Measurements from ENCODE around the gene BORA.
"Not testable (repeated sequence)": the region's sequence is repeated elsewhere in the genome, so short reads cannot be mapped to it uniquely, and the experiment has no call there.

The BORA gene

DNA sequence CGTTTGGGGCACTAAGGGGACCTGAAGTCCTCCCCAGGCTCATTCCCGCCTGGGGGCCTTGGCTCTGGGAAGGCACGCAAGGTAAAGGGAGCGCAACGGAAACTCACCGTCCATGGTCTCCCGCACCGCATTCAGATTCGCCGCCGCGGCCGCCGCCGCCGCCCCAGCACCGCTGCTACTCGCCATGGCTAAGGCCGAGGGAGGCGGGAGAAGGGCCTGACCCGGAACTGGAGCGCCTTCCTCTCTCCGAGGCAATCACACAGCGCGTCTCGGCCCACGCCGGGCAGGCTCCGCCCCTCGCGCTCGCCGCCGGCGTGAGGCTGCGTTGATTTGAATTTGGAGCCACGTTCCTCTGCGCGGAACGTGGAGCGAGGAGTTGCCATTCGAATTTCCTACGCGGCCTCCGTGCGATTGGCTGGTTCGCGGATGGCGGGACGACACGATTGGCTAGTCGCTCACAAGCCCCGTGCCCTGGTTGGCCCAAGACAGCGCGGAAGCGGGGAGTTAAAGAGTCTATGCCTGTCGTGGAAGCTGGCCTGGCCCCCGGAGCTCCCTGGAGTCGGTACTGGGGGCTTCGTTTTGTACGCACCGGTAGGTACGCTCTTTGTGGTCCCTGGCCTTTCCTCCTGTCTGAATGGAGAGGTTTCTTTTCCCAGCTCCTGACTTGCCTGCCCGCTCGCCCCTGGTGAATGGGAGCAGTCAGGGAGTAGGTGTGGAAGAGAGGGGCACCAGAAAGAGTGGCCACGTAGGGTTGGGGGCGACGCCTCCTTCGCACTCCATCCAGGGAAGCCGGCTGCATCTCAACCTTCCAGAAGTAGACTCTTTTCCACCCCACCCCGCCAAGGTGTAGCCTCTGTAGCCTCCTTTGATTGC lies at the start of gene BORA, which contains the start of gene MZT1:
TSS of gene BORA (plus strand) at position 507 of the 873 bp plus-strand sequence. CDS start 1,018 bp downstream, outside the sequence.
TSS of gene MZT1 (minus strand) at position 213 of the 873 bp plus-strand sequence. CDS start at position 186, 27 bp downstream.
- peak; percentile 79 for DNase-seq

DNA sequence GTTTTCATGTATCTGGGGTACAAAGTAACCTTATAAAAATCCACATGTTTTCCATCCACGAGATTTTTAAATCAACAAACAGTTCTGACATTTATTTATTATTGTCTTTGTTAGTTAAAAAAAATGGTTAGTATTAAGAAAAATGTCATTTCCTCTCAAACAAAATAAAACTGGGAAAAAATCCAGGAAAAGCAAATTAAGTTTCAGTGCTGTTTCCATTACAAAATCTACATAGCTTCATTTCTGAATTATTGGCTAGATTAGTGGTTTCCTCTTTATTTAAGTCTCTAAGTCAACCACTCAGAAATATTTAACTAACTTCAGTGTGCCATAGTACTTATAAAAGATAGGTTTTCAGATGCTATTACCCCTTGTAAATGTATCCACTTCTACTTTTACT lies 49.4 kb upstream of the BORA start:
- no peak for DNase-seq

DNA sequence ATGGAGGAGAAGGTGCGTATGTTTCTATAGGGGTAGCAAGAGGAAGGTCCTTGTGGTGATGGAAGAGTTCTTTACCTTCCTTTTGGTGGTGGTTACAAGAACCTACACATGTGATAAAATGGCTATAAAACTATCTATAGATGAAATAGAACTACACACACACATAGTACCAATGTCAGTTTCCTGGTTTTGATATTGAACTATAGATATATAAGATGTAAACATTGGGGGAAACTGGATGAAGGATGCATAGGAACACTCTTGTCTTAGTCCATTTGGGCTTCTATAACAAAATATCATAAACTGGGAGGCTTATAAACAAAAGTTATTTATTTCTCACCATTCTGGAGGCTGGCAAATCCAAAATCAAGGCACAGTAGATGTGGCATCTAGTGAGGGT lies 47.4 kb upstream of the BORA start:
- no peak for DNase-seq

DNA sequence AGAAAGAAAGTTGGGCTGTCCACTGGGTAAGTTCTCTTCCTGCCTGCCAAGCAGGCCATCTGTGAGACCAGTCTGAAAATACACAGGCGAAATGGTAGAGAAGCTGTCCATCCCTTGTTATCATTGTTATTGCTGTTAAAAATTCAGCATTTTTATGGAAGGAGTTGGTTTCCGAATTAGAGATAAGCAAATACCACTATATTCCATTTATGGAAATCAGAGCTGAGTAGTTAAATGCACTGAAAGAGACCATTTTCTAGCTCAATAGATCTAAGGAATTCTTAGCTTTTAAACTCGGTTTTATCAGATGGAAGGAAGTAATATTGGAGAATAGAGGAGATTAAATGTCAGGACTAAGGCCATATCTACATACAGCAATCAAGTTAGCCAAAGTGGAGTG lies 41.0 kb upstream of the BORA start:
- DNase-seq: no peak

DNA sequence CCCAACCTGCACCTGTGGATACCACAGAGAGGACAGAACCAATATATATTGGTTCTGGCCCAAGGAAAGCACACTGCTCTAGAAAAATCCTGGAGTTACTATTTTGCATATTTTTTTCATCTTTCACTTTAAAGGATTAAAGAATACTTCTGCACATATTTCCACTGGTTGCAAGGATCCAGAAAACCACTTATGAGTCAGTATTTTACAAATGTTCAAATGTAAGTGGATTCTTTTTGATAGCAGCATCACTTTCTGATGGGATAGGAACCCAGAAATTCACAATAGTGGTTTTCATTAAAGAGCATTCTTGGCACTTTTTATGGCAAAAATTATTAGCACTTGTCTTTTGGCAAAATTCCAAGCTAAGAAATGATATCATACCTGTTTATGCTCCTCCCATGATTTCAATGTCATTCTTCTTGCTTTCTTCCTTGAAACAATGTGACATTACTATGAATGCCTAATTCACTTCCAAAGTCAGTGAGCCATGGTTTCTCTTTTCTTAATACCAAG lies 38.5 kb upstream of the BORA start:
- no peak for DNase-seq

DNA sequence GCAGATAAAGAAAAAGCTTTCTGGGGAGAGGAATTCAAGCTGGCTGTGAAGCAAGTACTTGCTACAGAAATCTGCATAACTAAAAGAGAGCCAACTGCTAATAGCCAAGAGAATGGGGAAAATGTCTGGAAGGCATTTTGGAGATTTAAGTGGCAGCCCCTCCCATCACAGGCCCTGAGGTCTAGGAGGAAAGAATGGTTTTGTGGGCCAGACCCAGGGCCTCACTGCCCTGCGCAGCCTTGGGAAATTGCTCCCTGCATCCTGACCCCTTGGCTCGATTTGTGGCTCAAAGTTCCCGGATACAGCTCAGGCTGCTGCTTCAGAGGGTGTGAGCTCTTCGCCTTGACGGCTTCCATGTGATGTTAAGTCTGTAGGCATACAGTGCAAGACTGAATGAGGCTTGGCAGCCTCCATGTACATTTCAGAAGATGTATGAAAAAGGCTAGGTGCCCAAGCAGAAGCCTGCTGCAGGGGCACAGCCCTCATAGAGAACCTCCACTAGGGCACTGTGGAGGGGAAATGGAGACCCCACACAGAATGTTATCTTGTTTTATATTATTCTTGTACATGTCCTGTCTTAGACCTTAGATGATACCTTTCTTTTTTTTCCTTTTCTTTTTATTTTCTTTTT lies 34.7 kb upstream of the BORA start:
- DNase-seq: no peak

DNA sequence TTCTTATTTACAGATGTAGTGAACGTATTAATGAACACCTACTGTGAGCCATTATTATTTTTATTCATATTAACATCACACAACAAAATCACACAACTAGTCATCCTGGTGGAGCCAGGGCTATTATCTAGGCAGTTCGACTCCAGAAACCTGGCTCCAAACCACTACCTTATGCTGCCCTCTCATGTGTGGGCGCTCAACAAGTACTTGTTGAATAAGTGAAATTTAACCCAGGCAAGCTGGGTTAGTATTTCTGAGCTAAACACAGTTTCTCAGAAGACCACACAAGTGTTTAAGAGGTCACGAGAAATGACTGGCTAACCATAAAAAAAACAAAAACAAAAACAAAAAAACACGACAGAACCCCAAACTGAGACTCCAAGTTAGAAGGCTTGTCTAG lies 33.9 kb upstream of the BORA start:
- DNase-seq: no peak

DNA sequence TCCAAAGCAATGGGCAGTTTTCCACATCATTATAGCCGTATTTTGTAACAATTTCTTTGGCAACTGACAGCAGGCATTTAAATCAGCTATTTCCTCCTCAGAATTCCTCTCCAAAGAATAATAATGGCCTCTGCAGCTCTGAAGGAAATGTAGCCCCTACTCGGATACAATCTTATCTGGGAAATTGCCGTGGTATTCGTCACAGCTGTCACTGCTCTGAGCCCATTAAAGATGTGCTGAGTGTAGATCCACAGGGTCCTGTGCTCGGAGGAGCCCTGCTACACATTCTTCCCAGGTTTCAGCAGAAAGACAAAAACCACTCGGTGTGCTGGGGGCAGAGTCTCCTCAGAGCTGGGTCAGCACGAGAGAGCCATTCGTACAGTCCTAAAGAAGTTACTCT lies 33.4 kb upstream of the BORA start:
- DNase-seq: no peak

DNA sequence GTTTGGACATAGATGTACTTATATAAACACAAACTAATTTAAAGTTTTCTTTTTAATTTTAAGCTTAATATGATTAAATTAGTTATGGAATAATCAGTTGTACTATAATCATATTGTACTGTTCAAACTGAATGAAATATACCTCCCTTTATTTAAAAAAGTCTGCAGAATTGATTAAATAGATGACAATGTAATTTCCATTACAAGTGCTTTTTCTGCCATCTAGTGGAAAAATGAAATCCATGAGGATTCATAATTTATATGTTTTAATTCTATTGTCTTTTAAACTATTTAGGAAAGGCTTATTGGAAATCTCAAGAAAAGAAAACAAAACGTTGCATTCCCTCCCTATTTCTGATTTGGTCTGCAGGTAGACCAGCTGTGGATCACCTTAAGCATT lies 31.1 kb upstream of the BORA start:
- no peak for DNase-seq

DNA sequence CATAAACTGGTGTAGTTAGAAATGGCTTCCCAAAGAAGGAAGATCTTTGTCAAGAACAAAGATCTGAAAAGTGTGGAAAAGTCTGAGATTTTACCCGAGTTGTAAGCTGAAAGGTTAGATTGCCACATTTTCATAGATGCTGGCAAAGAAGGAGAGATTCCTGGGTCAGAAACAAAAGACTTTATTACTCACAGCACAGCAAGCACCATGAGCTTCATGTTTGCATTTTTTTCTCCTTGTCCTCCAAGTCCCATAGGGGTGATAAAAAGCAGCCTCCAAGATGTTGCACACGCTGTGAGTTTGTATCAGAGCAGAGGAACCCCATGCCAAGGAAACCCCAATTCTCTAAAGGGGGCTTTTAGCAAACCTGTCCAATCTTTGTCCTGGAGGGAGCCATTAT lies 29.6 kb upstream of the BORA start:
- DNase-seq: no peak

DNA sequence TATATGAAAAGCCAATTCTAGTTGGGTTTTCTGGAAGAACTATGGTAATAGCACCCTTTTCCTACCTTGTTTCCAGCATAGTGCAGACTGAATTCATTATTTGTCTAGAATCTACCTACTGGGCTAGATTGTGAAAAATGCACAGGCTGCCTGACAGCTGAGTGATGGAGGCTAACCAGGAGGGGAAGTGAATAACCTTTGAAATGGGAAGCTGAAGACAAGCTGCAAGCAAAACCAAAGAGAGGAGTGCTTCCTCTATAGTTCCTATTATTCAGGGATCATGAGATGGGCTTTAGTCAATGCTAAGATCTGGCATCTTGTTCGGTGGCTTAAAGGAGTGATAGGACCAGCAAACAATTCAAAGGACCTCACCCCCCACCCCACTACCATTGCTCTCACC lies 27.2 kb upstream of the BORA start:
- DNase-seq: no peak

DNA sequence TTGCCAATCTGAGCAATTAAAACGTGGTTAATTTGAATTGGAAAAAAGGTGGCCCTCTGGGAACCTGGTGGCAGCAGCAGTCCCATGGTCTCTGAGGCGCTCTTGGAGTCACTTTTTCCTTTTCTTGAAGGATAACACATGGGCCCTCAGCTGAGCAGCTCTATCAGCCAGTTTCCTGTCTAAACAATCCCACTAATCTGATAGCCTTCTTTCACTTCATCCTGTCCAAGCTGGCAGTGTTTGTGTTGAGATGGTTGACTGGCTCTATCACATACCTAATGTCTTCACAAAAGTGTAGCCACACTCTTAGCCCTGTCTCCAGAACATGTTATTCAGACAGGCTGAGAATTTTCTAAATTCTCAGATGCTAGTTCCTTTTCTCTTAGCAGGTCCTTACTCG lies 10.9 kb upstream of the BORA start:
- DNase-seq: no peak

DNA sequence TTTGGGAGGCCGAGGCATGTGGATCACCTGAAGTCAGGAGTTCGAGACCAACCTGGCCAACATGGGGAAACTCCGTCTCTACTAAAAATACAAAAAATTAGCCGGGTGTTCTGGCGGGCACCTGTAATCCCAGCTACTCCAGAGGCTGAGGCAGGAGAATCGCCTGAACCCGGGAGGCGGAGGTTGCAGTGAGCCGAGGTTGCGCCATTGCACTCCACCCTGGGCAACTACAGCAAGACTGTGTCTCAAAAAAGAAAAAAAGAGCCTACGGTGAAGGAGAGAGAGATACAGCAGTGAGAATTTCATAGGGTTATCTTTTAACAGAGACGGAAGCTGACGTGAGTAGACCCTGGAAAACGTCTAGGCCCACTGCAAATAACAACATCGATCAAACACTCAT lies 1.5 kb upstream of the BORA start:
- not testable (repeated sequence) for DNase-seq

DNA sequence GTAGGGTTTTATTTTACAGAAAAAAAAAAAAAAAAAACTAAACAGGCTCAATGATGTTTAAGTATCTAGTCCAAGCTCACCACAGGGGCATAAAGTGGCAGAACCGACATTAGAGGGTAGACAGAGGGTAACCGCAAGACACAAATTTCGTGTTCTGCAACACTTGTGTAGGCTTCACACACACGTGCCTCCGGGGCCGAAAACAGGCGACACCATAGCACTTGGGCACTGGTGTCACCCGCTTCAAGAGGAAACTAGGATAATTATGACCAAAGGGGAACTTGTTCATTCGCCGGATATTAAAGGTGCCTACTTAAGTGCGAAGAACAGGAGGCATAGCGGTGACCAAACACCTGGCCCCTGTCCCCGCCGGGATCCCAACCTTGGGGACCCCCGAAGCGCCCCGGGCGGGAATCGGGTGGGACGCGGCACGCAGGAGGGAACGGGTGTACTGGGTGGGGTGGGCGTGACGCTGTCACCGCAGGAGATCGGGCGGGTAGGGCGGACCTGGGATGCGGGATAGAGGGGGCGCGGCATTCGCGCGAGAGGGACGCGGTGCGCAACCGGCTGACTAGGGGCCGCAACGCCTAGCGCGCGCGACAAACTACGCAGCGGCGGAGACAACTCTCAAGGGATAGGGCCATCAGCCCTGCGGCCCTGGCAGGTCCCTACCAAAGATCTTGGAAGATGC lies 852 bp upstream of the BORA start:
- no peak for DNase-seq

DNA sequence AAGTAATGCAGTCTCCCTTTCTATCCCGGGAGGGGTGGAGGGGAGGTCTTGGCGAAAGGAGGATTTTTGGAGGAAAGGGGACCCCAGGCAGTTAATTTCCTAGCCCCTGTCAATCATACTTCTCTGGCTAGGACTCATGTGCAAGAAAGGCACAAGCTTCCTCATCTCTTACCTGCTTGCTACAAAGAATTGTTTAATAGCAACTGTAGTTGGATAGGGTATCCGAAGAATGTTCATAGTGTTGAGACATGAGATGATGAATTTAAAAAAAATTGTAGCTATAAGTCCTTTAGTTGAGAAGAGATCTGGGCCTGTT lies 525 bp downstream of the BORA start:
- DNase-seq: no peak

DNA sequence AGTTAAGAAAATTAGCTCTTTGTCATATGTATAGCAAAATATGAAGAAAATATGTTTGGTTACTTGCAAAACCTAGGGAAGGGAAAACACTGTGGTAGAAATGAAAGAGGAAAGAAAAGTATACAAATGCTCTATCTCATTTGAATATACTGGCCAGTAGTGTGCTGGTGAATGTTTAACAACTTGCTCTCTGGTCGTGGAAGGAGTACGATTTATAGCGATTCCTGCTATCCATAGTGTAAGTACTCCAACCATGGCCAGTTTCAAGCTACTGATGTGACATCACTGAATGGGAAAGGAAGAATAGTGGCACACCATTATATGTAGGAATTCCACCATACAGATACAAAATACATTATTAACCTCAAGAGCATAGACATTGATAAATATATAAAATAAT lies 9.3 kb downstream of the BORA start:
- DNase-seq: no peak

DNA sequence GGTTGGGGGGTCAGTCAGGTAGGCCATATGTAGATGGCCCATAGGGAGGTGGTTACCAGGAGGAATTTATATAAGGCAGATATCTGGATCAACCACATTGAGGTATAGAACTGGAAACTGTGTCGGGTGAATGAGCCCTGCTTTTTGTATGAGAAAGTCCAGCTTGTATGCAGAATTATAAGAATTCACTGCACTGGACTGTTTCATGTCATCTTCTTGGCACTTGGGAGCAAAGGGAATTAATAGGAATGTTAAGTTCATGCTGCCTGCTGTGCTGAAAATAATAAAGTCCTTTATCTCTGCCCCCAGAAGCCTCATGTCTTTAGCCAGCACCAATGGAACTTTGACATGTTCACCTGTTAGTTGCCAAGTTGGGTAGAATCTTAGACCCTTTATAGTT lies 12.3 kb downstream of the BORA start:
- no peak for DNase-seq

DNA sequence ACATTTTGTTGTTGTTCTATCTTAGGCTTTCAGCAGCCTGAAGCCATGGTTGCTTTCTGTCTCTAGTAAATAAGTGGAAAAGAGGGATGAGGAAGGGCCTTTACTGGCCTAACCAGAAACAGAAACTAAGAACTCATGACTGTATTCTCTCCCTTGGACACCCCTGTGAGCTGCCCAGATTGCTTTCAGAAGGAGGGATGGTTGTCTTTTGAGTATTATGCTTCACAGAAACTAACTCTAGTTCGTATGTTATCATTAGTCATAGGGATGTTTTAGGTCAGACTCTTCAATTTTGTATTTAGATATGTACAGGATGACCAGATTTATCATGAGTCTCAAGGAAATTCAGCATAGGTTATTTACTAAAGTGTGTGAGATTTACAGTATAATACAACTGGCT lies 17.5 kb downstream of the BORA start:
- no peak for DNase-seq

DNA sequence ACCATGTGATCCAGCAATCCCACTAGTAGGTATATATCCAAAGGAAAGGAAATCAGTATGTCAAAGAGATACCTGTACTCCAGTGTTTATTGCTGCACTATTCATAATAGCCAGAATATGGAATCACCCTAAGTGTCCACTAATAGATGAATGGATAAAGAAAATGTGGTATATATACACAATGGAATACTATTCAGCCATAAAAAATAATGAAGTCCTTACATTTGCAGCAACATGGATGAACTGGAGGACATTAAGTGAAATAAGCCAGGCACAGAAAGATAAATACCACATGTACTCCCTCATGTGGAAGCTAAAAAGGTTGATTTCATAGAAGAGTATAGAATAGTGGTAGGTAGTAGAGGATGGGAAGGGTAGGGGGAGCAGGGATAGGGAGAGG lies 23.5 kb downstream of the BORA start:
- DNase-seq: no peak

DNA sequence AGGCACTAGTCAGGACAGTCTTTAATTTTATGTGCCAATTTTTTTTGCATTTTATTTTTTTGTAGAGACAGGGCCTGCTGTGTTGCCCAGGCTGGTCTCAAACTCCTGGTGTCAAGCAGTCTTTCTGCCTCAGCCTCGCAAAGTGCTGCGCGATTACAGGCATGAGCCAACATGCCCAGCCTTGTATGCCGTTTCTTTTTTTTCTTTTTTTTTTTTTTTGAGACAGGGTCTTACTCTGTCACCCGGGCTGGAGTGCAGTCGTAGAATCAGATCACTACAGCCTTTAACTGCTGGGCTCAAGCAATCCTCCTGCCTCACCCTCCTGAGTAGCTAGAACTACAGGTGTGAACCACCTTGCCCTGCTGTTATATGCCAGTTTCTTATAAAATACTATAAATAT lies 26.4 kb downstream of the BORA start:
- no peak for DNase-seq

DNA sequence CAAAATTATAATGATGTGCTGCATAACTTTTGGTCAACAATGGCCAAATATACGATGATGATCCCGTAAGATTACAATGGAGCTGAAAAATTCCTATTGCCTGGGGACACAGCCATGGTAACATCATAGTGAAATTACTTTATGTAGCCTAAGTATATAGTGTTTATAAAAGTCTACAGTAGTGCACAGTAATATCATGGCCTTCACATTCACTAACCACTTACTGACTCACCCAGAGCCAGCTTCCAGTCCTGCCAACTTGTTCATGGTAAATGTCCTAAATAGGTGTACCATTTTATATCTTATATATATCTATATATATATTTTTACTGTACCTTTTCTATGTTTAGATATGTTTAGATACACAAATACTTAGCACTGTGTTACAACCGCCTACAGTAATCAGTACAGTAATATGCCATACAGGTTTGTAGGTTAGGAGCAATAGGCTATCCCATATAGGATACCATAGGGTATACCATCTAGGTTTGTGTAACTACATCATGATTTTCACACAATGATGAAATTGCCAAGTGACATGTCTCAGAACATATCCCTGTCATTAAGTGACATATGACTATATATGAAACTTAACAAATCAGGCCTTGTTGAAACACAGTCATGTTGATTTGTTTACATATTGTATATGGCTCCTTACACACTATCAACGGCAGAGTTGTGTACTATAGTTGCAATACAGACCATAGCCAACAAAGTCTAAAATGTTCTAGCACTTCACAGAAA lies 30.2 kb downstream of the BORA start:
- DNase-seq: no peak

DNA sequence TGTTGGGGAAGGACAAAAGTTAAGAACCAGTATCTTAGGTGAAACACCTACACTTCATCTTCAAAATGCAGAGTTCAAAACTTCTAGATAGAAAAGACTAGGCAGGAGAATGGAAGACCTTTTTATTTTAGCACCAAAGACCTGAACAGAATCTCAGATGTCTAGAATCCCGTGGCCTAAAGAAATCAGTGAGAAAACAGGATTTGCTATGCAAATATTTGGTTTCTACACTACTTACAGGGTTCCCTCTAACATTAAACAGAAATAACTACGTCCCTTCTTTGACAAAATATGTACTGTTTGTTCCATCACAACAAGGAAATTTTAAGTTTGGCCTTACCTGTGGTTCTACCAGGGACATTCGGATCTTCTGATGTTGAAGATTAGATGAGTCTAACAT lies 32.5 kb downstream of the BORA start:
- DNase-seq: no peak

DNA sequence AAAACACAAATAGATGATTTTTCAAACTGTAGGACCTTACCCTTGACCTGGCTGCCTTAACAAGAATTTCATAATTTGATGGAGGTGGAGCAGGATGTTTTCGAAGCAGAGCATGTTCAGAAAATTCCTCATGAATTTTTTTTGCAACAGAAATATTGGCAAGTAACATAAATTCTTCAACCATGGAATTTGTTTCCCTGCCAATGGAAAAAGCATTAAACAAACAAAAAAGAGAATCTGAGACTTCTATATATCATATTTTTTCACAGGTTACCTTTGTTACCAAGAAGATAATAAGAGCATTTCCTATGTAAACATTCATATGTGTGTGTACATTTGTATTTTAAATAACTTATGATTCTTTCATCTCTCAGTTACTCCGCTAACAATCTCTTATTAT lies 35.7 kb downstream of the BORA start:
- no peak for DNase-seq
